Activated T-cell treated with anti-CD3 and anti-CD28 coated beads, Interleukin-2, amount 50 U/mL, for 48 hours (primary cell): Measurements from ENCODE around the gene IRF9.

Experiments
- DNase-seq, 2 experiments: peaks; one replicate each; pipeline ENCODE4 v3.0.0-alpha.2; 2020

IRF9 gene

GRCh38 chr14:24178399-24179178, 17.5 kb downstream of the IRF9 start:
- DNase-seq, result no peak

GRCh38 chr14:24179294-24179960, 18.4 kb downstream of the IRF9 start:
- no peak for DNase-seq

GRCh38 chr14:24179961-24180796, 19.1 kb downstream of the IRF9 start:
- DNase-seq, result no peak

GRCh38 chr14:24181371-24182077, 20.5 kb downstream of the IRF9 start:
- DNase-seq, result no peak

GRCh38 chr14:24182110-24182882, 21.2 kb downstream of the IRF9 start:
- DNase-seq, result no peak

GRCh38 chr14:24183014-24183481, 22.0 kb downstream of the IRF9 start:
- no peak for DNase-seq

GRCh38 chr14:24184104-24184970, 23.3 kb downstream of the IRF9 start:
- DNase-seq, result no peak

- no peak for DNase-seq
These were observed 24.0 kb downstream of the IRF9 start for GRCh38 chr14:24185026-24185425.

GRCh38 chr14:24185741-24186140, 24.7 kb downstream of the IRF9 start:
- DNase-seq, result no peak

- DNase-seq, result no peak
These were observed 25.9 kb downstream of the IRF9 start for GRCh38 chr14:24186831-24187538.

- DNase-seq, result no peak
These were observed 26.5 kb downstream of the IRF9 start for GRCh38 chr14:24187539-24187915.

GRCh38 chr14:24188251-24189058, 27.4 kb downstream of the IRF9 start, which contains the start of gene IPO4:
Gene IPO4, minus strand, starts transcription at chr14:24188816. Its CDS starts 29 bp downstream, at chr14:24188787.
- DNase-seq, result peak; percentile 93 to 95

GRCh38 chr14:24189059-24189375, 28.0 kb downstream of the IRF9 start:
- no peak for DNase-seq

- no peak for DNase-seq
These were observed 28.4 kb downstream of the IRF9 start for GRCh38 chr14:24189460-24189859.

GRCh38 chr14:24190416-24190815, 29.4 kb downstream of the IRF9 start:
- DNase-seq, result no peak

- DNase-seq, result no peak
These were observed 31.9 kb downstream of the IRF9 start for GRCh38 chr14:24192933-24193332.

GRCh38 chr14:24194186-24194872, 33.3 kb downstream of the IRF9 start:
- no peak for DNase-seq

- DNase-seq, result no peak
These were observed 33.8 kb downstream of the IRF9 start for GRCh38 chr14:24194873-24195185.
